HepG2 (cell line): ENCODE data around the gene CACNG5. TPM values are rescaled to one million over a fixed set of nuclear protein-coding genes. Genes with fewer than 3 reads are reported as not detected.

Experiments used
- CTCF ChIP-seq: sonication (generic); formaldehyde crosslinking; IDR thresholded peaks from 2 replicates; pipeline ENCODE4 v1.5.0; 2020; ENCODE audit warnings: mild to moderate bottlenecking, missing genetic modification reagents, moderate library complexity
- EP300 ChIP-seq, 3 experiments: sonication (generic) in 1 of 3; formaldehyde crosslinking in 1 of 3; IDR thresholded peaks; 2 replicates each; pipeline versions ENCODE4 v1.5.1 to v1.6.1; 2011 to 2020; ENCODE audit warnings: low read depth in 2 of 3, low read length in 2 of 3, borderline replicate concordance in 1 of 3, improper control_type of control experiment in 1 of 3, mild to moderate bottlenecking in 1 of 3, missing genetic modification reagents in 1 of 3, moderate library complexity in 1 of 3
- GTF3A ChIP-seq: sonication (generic); formaldehyde crosslinking; conservative IDR thresholded peaks from 2 replicates; pipeline ENCODE4 v1.4.0; 2020; ENCODE audit warnings: mild to moderate bottlenecking, missing genetic modification reagents
- HOXA7 ChIP-seq: sonication (generic); formaldehyde crosslinking; IDR thresholded peaks from 2 replicates; pipeline ENCODE4 v1.8.1; 2022; ENCODE audit warnings: mild to moderate bottlenecking, missing genetic modification reagents, moderate library complexity
- IRX3 ChIP-seq: sonication (generic); formaldehyde crosslinking; IDR thresholded peaks from 2 replicates; pipeline ENCODE4 v1.8.1; 2023; ENCODE audit warnings: mild to moderate bottlenecking, low read depth, missing genetic modification reagents, borderline replicate concordance
- MAFK ChIP-seq, 2 experiments: IDR thresholded peaks in 1 of 2; conservative IDR thresholded peaks in 1 of 2; 2 replicates each; pipeline ENCODE4 v1.6.1; 2011; ENCODE audit warnings: improper control_type of control experiment in 2 of 2, low read length in 2 of 2
- MLX ChIP-seq: IDR thresholded peaks from 2 replicates; pipeline ENCODE4 v1.6.1; 2016
- PCBP2 ChIP-seq: fragments of 200-400 bp; formaldehyde crosslinking; optimal IDR thresholded peaks from 2 replicates; pipeline ENCODE3; 2018; ENCODE audit warnings: low read length, low read depth; ENCODE audit not compliant: poor library complexity, severe bottlenecking
- PLSCR1 ChIP-seq: sonication (generic); formaldehyde crosslinking; IDR thresholded peaks from 2 replicates; pipeline ENCODE4 v1.5.0; 2020; ENCODE audit warnings: missing genetic modification reagents, mild to moderate bottlenecking, borderline replicate concordance
- PREB ChIP-seq: sonication (generic); formaldehyde crosslinking; IDR thresholded peaks from 2 replicates; pipeline ENCODE4 v1.4.0; 2020; ENCODE audit warnings: missing genetic modification reagents
- SRSF1 ChIP-seq: fragments of 200-400 bp; formaldehyde crosslinking; optimal IDR thresholded peaks from 2 replicates; pipeline ENCODE3; 2017; ENCODE audit warnings: mild to moderate bottlenecking, low read depth, low read length, moderate library complexity
- TEF ChIP-seq: sonication (generic); formaldehyde crosslinking; IDR thresholded peaks from 2 replicates; pipeline ENCODE4 v1.5.0; 2020; ENCODE audit warnings: missing genetic modification reagents
- ZBTB33 ChIP-seq: sonication (generic); formaldehyde crosslinking; IDR thresholded peaks from 2 replicates; pipeline ENCODE4 v1.4.0; 2020; ENCODE audit warnings: missing genetic modification reagents
- ZNF207 ChIP-seq: fragments of 450-650 bp; IDR thresholded peaks from 2 replicates; pipeline ENCODE4 v1.6.1; 2016; ENCODE audit warnings: antibody characterized with exemption, borderline replicate concordance
- ZNF281 ChIP-seq: sonication (generic); formaldehyde crosslinking; IDR thresholded peaks from 2 replicates; pipeline ENCODE4 v1.4.0; 2020; ENCODE audit warnings: missing genetic modification reagents, borderline replicate concordance
- ZNF296 ChIP-seq: sonication (generic); formaldehyde crosslinking; conservative IDR thresholded peaks from 2 replicates; pipeline ENCODE4 v1.5.0; 2020; ENCODE audit warnings: mild to moderate bottlenecking, missing genetic modification reagents
- ZNF337 ChIP-seq: sonication (generic); formaldehyde crosslinking; IDR thresholded peaks from 2 replicates; pipeline ENCODE4 v1.5.1; 2020; ENCODE audit warnings: missing genetic modification reagents, low read depth, mild to moderate bottlenecking, borderline replicate concordance
- ZNF530 ChIP-seq: sonication (generic); formaldehyde crosslinking; IDR thresholded peaks from 2 replicates; pipeline ENCODE4 v1.5.0; 2020; ENCODE audit warnings: low read depth, mild to moderate bottlenecking, missing genetic modification reagents
- ZNF780A ChIP-seq: sonication (generic); formaldehyde crosslinking; IDR thresholded peaks from 2 replicates; pipeline ENCODE4 v1.8.0; 2022; ENCODE audit warnings: mild to moderate bottlenecking, missing genetic modification reagents, moderate library complexity
- polyA plus RNA-seq, 8 experiments: library from polyadenylated mRNA; depleted of rRNA in 3 of 8; stranded (reverse) in 7 of 8; unstranded in 1 of 8; fragments of >200 nt; fragmentation: Illumina TruSeq in 4 of 8; extraction: Trizol in 4 of 8; gene quantifications; 2 replicates each; pipeline versions ENCODE4 v1.2.1 to v1.2.3, GENCODE V29; 2011 to 2016; ENCODE audit warnings: low read depth in 4 of 8, missing spikeins in 1 of 8, mixed read lengths in 1 of 8; ENCODE audit not compliant: insufficient read depth in 1 of 8
- total RNA-seq, 5 experiments: library from RNA; depleted of rRNA; stranded (reverse); fragments of >200 nt; fragmentation: Illumina TruSeq; extraction: Trizol; gene quantifications; 2 replicates each; pipeline ENCODE4 v1.2.3, GENCODE V29; 2016; ENCODE audit warnings: low read depth in 1 of 5

CACNG5 gene
- total and polyA plus RNA-seq, 2 of the 13 experiments (the other 11 are each of a cell fraction or from before 2014, with no cell fraction given), result not detected

GRCh38 chr17:66923886-66924285 is 89.0 kb downstream of the CACNG5 start (continued):
- TF ChIP-seq ZNF207, result no peak
- no peak for TF ChIP-seq PCBP2
- TF ChIP-seq ZNF281, result no peak
- no peak for TF ChIP-seq TEF (CRISPR knock-in tag)
- TF ChIP-seq ZNF337 (CRISPR knock-in tag), result no peak
- TF ChIP-seq MLX, result no peak
- no peak for TF ChIP-seq GTF3A (CRISPR knock-in tag)
- no peak for TF ChIP-seq MAFK (conservative IDR thresholded peaks at IDR 0.05 in 1 of 2, IDR thresholded peaks at IDR 0.05 in 1 of 2; ENCODE audit: low read length in 2 of 2)
- no peak for TF ChIP-seq ZNF296
- TF ChIP-seq SRSF1, result no peak
- no peak for TF ChIP-seq HOXA7
- no peak for TF ChIP-seq PREB (CRISPR knock-in tag)
- no peak for TF ChIP-seq ZBTB33
- no peak for TF ChIP-seq PLSCR1 (CRISPR knock-in tag)
- TF ChIP-seq ZNF780A (CRISPR knock-in tag), result no peak
- TF ChIP-seq IRX3 (CRISPR knock-in tag), result no peak
- peak in 1 of 2 experiments; percentile 22; a peak in 1 of 4 replicates for TF ChIP-seq EP300 (IDR thresholded peaks at IDR 0.05; ENCODE audit: low read depth in 2 of 2, low read length in 2 of 2)
- TF ChIP-seq EP300 (CRISPR knock-in tag; IDR thresholded peaks at IDR 0.05; ENCODE audit: borderline replicate concordance), result no peak
- TF ChIP-seq ZNF530, result no peak
- no peak for TF ChIP-seq CTCF (CRISPR knock-in tag)
